Measurements from ENCODE around the gene TMEM212.
A peak's percentile ranks its signal among the peaks of the same experiment; 100 is the strongest.

The TMEM212 gene

DNA sequence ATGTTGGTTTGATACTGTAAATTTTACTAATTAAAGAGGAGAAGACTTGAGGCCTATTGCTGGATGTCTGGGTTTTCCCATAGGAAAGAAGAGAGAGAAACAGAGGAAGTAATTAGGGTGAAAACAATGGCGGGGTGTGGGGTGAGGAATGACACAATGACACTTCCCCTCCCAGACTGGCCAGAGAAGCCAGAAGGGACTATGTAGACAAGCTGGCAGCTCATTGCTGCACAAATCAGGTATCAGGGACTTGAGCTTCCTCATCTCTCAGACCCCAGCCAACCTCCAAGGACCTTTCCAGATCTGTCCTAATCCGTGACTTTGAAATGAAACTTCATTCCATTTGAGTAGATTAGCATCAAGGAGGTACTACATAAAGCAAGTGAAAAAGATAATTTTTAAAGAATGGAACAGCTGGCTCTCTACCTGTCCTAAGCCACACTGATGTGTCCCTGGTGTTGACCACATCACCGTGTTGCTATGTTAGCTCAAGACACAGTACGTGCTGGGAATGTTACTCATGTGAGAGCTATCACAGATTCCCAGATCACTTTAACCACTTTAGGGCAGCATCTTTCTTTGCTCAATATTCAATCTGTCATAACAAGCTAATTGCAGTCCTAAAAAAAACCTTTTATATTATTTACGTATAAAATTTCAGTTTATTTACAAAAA is 22.2 kb downstream of the TMEM212 start:
- no peak for DNase-seq (ENCODE audit: extremely low read depth, low read depth)
- H3K4me3 ChIP-seq (replicated peaks; ENCODE audit: low read depth, low read length): no peak overlapping the region
- TF ChIP-seq, protein P1, sequence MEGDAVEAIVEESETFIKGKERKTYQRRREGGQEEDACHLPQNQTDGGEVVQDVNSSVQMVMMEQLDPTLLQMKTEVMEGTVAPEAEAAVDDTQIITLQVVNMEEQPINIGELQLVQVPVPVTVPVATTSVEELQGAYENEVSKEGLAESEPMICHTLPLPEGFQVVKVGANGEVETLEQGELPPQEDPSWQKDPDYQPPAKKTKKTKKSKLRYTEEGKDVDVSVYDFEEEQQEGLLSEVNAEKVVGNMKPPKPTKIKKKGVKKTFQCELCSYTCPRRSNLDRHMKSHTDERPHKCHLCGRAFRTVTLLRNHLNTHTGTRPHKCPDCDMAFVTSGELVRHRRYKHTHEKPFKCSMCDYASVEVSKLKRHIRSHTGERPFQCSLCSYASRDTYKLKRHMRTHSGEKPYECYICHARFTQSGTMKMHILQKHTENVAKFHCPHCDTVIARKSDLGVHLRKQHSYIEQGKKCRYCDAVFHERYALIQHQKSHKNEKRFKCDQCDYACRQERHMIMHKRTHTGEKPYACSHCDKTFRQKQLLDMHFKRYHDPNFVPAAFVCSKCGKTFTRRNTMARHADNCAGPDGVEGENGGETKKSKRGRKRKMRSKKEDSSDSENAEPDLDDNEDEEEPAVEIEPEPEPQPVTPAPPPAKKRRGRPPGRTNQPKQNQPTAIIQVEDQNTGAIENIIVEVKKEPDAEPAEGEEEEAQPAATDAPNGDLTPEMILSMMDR (IDR thresholded peaks at IDR 0.05; ENCODE audit: low read depth, low read length, missing control alignments): no peak

DNA sequence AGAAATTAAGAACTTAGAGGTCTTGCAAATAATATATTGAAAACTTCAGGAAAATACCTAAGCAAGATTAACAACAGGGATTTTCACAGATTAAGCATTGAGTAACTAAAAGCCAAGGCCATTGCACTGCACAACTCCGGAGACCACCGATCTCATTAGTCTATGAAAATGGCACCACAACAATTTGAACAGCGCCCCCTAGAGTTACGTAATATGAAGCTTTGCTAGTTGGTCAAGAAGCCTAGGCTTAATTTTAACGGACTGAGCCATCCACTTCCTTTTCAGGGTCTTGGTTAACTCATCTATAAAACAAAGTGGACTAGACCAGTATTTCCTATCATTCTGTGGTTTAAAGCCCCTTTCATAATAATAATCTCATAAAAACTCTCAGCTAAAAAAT is 24.8 kb downstream of the TMEM212 start:
- no peak overlapping the region for H3K4me3 ChIP-seq (replicated peaks; ENCODE audit: low read depth, low read length)
- no peak for DNase-seq (ENCODE audit: extremely low read depth, low read depth)
- TF ChIP-seq, protein P1 (IDR thresholded peaks at IDR 0.05; ENCODE audit: low read depth, low read length, missing control alignments): peak; percentile 32

DNA sequence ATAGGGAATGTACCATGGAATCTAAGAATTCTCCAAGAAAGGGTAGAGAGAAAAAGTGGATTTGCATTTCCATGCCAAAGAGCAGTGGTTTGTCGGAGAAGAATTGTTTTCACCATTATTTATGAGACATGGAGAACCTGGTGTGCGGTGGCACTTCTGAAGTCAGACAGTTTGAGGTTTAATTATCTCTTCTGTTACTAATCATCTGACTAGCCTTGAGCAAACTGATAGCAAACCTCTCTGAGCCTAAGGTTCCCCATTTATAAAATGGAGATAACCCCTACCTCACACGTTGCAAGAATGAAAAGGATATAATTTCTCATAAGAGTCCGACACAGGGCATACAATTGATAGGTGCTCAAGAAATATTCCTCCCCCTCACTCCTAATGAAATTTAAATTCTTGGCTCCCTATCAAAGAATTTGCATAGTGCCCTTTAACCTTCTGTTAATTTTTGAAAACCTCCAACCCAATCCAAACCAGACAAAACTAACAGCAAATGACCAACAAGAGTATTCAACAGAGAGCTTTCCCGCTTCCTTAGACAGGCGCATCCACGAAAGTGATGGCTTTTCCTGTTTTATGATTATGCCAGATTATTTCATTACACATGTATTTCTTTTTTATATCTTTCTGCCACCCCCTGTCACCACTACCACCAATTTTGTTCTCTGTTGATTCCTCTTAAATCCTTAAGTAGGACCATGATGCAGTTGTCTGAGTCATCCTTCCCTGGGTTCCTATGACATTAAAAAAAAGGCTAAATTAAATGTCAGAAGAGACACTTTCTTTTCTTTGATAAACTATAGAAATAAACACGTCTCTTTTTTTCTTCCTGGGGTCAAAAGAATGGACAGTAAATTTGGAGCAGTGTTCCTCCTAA is 28.5 kb downstream of the TMEM212 start:
- no peak for DNase-seq (ENCODE audit: extremely low read depth, low read depth)
- H3K4me3 ChIP-seq (replicated peaks; ENCODE audit: low read depth, low read length): no peak overlapping the region
- TF ChIP-seq, protein P1 (IDR thresholded peaks at IDR 0.05; ENCODE audit: low read depth, low read length, missing control alignments): no peak

DNA sequence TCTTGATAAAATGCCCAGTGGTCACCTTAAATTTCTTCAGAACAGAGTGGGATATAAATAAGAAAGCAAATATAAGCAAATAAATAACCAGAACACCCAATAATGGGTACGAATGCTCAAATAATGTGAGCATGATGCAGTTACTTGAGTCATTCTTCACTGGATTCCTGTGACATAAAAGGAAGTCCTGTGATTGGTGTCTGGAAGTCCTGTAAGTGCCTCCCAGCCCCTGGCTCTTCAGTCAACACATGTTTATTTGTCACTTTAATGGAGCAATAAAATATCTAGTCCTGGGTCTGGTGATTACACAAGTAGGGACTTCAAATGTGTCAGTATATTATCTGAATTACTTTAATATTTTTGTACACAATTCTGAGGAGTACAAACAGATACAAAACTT is 30.4 kb downstream of the TMEM212 start:
- TF ChIP-seq, protein P1 (IDR thresholded peaks at IDR 0.05; ENCODE audit: low read depth, low read length, missing control alignments): no peak
- H3K4me3 ChIP-seq (replicated peaks; ENCODE audit: low read depth, low read length): no peak overlapping the region
- DNase-seq (ENCODE audit: extremely low read depth, low read depth): peak; percentile 74

DNA sequence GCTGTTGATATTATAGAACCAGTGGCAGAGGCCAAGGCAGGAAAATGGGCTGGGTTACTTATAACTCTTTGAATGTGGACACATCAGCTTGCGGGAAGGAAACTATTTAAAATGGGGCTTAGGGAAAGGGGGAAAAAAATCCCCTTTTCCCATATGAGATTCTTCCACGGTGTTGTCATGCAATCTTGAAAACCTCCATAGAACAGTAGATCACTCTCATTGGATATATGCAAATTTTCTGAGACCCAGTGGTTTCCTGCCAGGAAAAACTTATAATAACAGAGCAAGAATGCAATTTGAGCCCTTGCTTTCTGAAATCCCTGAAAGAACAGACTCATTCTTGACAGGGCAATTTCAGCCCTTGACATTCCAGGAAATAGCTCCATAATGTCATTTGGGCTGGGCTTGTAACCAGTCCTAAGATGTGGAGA is 31.1 kb downstream of the TMEM212 start:
- TF ChIP-seq, protein P1 (IDR thresholded peaks at IDR 0.05; ENCODE audit: low read depth, low read length, missing control alignments): no peak
- no peak overlapping the region for H3K4me3 ChIP-seq (replicated peaks; ENCODE audit: low read depth, low read length)
- DNase-seq (ENCODE audit: extremely low read depth, low read depth): peak; percentile 93

DNA sequence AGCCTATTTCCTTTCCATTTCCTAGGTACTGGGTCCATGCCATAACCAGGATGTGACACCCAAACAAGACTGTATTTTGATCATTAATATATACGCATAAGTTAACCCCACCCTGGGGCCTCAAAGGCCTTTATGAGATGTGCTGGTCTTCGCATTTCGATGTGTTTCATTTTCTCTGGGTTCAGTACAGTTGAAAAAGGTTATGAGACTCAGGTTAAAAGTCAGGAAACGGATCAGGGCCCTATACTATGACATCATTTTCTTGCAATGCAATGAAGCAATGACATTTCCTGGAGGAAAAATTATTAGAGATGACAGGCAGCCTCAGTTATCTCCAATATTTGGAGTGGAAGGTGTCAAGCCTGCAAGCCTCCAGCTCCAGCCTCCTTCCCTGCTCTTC is 31.7 kb downstream of the TMEM212 start:
- TF ChIP-seq, protein P1 (IDR thresholded peaks at IDR 0.05; ENCODE audit: low read depth, low read length, missing control alignments): no peak
- DNase-seq (ENCODE audit: extremely low read depth, low read depth): no peak
- H3K4me3 ChIP-seq (replicated peaks; ENCODE audit: low read depth, low read length): no peak overlapping the region
